PC-9 (cell line): ENCODE results near the gene ACADS.

ENCODE experiments used
- CTCF ChIP-seq: fragments of 200-600 bp; sonication (generic); conservative IDR thresholded peaks from 2 replicates; pipeline ENCODE4 v1.6.1; 2017; ENCODE audit warnings: mixed run types, antibody characterized with exemption, mild to moderate bottlenecking, moderate library complexity
- EZH2 ChIP-seq: fragments of 200-600 bp; sonication (generic); IDR thresholded peaks from 2 replicates; pipeline ENCODE4 v1.8.0; 2017; ENCODE audit warnings: antibody characterized with exemption, low read depth

DNA sequence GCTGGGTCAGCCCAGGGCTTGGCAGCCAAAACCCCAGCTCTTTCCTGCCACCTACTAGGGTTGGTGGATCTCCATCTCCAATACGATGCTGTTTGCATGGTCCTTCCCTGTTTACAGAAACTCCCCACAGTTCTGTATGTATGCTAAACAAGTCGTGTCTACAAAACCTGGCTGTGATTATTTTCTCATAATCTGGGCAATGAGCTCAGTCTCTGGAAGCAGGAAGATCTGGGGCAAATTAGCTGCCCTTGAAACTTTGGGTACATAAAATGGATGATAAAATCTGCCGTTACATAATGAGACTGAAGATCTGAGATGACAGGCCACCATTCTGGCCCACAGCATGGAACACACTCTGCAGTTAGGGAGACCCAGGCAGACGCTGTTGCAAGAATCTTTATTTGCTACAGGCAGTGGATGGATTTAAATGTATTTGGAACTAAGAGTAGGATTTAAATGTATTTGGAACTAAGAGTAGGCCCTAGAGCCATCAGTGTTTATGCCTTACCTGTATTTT lies 31.7 kb downstream of the ACADS start:
- no peak for TF ChIP-seq CTCF
- TF ChIP-seq EZH2, result no peak
